Measurements from ENCODE around the gene SEMA3A.
A peak's percentile ranks its signal among the peaks of the same experiment; 100 is the strongest.
"Not testable (repeated sequence)": the region's sequence is repeated elsewhere in the genome, so short reads cannot be mapped to it uniquely, and the experiment has no call there.

SEMA3A gene

DNA sequence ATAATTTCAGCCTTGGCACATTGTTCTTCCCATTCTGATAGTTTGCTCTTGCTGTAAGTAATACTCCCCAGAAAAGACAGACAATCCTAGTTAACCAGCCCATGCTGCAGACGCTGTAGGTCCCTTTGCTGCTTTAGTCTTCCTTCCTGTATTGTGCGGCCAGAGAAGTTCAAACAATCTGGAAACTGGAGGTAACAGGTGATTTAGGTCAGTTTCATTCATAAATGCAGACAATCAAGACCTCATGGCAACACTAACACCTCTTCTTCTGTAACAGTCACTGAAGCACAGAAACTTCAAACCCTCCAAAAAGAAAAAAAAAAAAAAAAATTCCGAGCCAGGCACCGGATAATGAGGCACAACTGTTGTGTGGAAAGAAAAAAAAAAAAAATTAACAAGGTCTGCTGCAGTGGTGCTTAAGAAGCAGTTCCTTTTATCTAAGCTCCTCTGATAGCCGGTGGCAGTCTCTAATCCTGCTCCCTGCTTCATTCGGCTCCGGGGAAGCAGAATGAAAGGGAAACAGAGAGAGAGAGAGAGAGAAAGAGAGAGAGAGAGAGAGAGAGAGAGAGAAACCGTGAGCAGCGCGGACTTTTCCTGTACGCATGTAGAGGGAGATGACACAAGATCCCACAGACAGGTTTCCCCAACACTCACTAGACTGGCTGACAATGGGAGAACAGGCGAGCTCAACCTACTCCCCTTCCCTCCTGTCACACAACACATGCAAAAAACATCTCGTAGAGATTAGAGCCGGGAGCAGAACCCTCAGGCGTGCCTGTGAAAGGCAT lies at the start of gene SEMA3A:
Gene SEMA3A, minus strand, starts transcription at position 306 of the 788 bp plus-strand sequence. Its CDS starts 203 bp downstream, at position 103.
- peak; percentile 81 for DNase-seq

DNA sequence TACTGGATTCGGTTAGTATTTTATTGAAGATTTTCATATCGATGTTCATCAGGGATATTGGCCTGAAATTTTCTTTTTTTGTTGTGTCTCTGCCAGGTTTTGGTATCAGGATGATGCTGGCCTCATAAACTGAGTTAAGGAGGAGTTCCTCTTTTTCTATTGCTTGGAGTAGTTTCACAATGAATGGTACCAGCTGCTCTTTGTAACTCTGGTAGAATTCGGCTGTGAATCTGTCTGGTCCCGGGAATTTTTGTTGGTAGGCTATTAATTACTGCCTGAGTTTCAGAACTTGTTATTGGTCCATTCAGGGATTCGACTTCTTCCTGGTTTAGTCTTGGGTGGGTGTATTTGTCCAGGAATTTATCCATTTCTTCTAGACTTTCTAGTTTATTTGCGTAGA lies 48.4 kb upstream of the SEMA3A start:
- DNase-seq: not testable (repeated sequence)

DNA sequence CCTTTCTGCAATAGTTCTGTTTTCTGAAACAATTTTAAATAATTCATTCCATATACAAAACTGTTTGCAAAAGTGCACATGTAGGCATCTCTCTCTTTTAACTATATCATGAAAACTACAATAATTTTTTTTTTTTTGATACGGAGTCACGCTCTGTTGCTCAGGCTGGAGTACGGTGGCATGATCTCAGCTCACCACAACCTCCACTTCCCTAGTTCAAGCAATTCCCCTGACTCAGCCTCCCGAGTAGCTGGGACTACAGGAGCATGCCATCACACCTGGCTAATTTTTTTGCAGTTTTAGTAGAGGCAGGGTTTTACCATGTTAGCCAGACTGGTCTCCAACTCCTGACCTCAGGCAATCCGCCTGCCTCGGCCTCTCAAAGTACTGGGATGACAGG lies 44.0 kb upstream of the SEMA3A start:
- no peak for DNase-seq

DNA sequence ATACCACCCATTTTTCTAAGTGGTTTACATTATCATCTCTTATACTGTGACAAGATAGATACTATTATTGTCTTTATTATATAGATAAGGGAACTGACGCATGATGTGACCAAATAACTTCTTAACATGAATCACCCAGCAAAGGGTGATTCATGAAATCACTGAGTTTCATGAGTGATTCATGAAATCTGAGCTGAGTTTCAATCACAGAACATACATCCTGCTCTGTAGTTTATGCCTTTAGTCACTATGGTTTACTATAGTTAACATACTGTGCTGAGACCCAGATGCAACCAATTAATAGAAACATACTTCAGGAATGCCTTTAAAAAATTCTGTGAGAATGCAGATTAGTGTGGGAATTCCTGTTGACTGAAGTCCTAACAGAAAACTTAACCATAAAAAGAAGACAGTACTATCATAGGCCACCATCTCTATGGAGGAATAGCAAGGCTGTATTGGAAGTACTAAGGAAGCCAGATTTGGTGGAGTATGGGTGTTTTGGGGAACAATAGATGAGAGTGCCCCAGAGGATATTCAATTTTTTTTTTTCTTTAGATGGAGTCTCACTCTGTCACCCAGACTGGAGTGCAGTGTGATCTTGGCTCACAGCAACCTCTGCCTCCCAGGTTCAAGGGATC lies 43.1 kb upstream of the SEMA3A start:
- no peak for DNase-seq

DNA sequence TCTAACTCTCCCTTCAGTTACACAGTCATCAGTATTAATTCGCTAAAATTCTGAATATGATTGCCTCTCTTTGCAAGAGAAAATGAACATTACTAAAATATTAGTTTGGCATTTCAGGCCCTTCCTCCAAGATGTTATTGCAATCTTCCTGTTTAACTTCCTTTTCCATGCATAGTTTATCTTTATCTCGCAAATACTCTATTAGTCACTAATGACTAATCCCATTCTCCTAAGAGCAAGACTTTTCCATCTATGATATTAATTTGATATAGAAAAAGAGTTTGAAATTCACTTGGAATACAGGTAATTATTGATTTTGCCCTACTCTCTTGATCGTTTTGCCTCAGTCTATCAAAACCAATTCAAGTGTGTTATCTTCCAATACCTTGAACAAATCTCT lies 41.8 kb upstream of the SEMA3A start:
- no peak for DNase-seq

DNA sequence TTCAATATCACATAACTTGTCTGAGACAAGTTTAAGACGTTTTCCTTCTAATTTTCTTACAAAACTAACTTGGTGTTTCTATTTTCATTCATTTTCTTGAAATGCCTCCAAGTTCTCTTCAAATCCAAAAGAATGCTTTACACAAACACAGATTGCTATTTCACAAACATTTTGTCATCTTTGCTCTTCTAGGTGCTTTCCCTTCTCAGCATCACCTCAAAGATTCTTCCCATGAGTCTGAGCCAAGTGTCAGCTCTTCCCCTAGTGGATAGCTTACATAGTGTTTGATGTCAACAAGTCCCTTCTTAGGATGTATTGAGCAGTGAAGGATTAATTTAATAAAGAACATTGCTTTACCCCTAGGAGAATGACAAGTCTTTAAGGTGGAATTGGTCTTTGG lies 38.1 kb upstream of the SEMA3A start:
- DNase-seq: no peak

DNA sequence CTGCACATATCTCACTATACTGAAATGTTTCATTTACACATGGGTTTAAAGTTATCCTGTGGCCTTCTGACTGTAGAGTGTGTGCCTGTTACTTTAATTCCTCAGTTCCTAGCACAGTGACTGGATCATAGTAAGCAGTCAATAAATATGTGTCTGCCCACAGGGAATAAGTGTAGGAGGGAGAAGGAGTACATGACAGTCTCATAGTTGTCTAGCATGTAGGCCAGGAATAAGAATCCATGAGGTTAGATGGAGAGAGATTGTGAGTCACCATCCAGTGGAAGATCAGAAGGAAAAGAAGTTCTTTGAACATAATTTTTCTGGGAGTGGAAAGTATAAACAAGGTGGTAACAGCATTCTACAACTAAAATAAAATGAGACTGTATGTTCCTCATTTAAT lies 36.6 kb upstream of the SEMA3A start:
- DNase-seq: no peak

DNA sequence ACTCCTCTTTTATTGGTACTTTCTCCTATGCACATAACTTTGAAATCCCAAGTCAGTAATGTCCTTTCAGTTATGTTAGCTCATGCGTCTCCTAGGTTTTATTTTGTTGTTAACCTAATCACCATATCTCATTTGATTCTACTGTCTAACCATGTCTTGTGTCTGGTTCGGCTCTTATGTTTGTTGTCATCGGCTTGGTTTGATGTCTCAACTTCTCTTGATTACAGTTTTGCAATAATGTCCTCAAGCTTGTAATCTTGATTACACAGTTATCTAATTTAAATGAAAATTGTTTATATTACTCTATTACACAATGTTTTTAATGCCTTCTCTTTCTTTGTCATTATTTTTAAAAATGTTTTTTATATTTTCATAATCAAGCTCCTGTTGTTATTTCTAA lies 35.9 kb upstream of the SEMA3A start:
- no peak for DNase-seq

DNA sequence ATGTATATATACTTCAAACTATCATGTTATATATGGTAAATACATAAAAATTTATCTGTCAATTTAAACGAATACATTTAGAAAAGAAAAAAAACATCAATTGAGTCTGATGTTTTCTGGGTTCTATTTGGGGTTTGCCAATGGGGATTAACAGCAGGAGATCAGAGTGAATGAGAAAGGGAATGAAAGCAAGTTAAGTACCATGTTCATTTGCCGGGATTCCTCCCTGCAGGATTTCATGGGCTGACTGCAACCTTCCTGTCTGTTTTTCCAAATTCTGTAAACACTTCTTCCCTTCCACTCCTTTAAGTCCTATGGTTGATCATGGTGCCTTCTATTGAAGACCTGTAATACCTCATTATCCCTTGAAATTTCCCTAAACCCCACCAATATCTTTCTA lies 33.9 kb upstream of the SEMA3A start:
- no peak for DNase-seq

DNA sequence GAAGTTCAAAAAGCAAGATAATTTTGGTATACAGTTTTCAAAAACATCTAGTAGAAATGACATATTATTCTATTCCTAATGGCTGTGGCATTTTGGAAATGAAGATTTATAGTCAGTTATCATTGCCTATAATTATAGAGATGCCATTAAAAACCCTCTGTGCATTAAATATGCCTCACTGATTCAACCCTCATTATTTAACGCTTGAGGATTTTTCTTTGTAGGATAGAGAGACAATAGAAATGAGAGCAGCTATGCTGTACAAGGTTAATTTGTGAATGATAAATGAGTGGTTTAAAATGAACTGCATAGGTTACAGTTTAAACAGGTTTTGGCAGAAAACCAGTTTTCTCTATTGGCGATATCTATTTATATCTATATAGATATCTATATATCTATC lies 32.2 kb upstream of the SEMA3A start:
- DNase-seq: no peak

DNA sequence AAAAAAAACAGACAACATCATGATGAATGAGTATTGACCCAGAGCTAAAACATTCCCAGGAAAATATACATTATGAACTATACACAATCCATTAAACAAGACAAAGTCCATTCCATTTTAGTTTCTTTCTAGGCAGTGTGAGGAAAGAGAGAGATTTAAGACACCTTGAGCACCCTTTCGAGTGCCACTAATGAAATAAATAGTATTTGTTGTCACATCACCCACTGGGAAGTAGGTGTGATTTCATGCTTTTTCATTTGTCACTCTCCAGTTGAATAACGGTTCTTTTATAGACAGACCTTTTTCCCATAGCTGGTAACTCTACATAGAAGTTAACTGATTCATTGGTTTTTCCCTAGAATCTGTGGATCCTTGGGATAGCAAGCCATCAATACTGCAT lies 29.9 kb upstream of the SEMA3A start:
- no peak for DNase-seq

DNA sequence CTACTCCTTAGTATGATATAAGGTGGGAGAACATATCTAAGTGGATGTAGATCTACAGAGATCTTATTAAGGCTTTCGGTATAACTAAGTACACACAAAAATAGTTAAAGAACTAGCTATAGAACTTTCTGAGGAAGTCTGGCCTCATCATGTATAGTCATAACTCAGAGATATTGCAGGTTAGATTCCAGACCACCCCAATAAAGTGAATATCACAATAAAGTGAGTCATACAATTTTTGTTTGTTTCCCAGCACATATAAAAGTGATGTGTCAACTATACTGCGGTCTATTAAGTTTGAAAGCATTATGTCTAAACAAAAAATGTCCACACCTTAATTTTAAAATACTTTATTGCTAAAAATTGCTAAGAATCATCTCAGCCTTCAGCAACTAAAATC lies 24.7 kb upstream of the SEMA3A start:
- DNase-seq: no peak

DNA sequence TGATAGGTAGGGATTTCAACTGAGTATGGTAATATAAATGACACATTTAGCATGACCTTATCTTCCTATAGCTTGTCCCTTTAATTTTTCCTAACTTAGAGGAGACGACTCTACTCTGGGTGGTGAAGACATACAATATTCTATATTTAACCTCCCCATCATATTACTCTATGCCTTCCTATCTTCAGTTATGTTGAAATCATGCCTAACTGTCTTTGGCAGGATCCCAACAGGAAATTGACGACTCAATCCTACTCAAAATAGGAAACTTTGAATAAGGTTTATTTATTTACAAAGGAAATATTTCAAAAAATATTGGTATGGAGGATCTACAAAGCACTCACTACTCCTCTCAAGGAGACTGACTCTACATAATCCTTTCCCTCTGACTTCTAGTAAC lies 24.1 kb upstream of the SEMA3A start:
- DNase-seq: no peak

DNA sequence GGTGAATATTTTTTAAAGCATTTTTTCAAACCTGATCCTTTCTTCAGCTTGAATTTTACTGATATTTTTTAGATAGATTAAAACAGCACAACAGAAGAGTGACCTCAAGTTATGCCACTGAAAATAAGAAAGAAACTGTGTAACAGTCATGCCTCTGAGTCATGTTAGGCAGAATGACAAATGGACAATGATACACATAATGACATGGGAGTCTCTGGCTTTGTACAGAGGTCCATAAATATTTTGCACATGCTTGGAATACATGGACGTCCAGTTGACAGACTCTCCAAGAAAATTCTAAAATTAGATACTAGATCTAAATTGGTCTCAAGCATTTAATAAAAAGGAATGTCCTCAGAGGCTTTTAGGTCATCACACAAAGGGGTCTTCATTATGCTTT lies 21.9 kb upstream of the SEMA3A start:
- no peak for DNase-seq

DNA sequence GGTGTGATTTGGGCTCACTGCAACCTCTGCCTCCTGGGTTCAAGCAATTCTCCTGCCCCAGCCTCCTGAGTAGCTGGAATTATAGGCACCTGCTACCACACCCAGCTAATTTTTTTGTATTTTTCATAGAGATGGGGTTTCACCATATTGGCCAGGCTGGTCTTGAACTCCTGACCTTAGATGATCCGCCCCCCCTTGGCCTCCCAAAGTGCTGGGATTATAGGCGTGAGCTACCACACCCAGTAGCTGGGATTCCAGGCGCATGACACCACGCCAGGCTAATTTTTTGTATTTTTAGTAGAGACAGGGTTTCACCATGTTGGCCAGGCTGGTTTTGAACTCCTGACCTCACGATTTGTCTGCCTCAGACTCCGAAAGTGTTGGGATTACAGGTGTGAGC lies 20.2 kb upstream of the SEMA3A start:
- not testable (repeated sequence) for DNase-seq

DNA sequence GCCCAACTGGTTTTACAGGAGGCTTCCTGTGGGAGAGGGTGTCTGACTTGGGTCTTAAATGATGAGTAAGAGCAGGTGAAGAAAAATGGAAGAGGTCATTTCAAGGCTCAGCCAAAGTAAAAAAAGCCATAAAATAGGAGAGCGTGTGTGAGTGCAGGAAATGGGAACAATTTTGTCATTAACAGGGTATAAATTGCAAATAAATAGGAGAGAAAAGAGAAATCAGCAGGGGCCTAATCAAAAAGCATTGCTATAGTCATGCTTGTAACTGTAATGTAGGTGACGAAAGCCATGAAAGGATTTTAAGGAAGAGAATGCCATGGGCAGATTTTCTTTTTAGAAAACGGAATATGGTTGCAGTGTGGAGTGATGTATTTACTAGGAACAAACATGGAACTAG lies 15.7 kb upstream of the SEMA3A start:
- no peak for DNase-seq

DNA sequence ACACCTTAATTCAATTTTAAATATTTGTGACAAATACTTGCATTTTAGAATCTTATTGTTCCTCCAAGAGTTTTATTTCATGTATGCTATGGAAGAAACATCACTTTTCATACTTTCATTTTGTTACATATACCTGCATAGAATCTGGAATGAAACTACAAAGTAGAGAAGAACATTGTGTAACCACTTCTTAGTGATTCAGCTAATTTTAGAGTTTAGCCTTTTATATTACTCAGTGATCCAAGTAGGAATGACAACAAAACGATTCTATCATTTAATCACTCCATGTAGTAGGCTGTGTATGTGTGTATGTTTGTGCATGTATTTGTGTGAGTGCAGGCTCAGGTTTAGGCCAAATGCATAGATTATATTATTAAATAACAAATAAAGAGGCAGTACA lies 14.4 kb upstream of the SEMA3A start:
- no peak for DNase-seq

DNA sequence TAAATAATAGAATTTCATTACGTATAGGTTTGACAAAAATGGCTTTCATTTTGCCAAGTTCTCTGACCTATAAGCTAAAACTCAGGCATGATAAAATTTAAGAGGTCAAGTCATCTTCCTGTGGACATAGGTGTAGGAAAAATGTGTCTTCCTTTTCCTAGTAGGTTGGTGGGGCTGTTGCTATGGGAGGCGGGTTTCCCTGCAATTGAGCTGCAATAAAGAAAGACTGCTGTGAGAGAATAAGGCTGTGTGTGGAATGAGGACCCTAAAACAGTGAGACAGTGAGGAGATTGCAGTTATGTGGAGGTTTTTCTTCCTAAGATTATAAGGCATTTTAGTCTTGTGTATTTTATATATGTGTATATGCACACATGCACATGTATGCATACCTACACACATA lies 13.0 kb upstream of the SEMA3A start:
- no peak for DNase-seq

DNA sequence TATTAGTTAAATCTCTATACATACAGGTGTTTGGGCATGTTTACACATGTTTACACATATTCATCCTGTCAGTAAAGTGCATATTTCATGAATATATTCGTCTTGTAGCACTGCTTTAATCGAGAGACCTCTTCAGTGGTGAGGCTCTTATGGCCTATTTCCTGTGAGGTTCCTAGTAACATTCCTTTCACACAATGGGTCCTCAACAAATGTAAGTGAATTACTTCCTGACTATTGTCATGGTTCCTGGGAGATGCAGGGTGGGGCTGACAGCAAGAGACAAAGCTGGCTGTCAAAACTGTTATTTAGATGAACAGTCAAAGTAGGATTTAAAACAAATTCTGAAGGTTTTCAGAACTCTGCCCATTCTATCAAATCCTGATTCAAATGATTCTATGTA lies 12.4 kb upstream of the SEMA3A start:
- no peak for DNase-seq

DNA sequence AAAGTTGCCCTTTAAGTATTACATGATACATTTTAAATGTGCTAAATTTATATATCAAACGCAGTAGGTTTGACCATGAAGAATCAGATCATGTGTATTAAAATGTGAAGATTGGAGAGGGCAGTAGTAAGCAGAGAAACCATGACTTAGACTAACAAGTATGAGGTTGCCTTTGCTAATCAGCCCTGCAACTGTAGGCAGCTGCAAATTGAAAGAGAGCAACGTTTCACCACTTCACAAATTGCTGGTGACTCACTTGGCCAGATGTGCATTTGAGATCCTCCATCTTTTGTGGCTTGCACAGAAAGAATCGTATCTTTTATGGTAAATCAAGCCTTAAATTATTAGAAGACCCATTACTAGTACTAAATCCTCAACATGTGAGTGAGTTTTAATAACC lies 10.1 kb upstream of the SEMA3A start:
- no peak for DNase-seq

DNA sequence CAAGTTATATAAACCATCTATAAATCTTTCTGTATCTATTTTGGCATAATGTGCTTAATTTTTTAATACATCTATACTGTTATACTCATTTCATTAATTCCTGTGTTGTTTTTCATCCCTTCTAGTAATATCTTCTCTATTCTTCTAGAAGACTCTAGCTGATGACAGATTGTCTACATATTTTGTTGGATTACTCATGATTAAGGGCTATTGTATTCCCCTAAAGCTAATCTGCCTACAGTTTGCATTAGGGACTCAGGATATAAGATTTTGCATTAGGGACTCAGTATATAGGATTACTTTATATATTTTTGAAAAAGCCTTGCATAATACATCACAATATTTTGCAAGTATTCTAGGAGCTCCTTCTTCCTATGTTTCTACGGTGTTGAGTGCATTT lies 8.3 kb upstream of the SEMA3A start:
- DNase-seq: no peak

DNA sequence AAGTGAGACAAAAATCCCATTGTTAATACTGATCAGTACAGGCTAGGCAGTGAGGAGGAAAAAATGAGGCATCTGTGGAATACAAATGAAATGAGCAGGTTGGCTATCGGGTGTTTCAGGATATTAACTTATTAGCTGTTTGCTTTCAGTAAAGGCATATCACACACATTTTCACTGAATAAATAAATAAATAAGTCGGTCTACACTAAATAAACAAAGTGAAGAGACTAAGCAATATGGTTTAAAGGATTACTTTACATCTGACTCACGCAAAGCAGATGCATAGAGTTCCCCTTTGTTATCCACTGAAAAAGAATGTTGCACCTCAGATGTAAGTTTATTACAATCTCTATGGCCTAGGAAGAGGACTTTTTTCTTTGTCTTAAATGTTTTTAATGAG lies 6.3 kb upstream of the SEMA3A start:
- no peak for DNase-seq

DNA sequence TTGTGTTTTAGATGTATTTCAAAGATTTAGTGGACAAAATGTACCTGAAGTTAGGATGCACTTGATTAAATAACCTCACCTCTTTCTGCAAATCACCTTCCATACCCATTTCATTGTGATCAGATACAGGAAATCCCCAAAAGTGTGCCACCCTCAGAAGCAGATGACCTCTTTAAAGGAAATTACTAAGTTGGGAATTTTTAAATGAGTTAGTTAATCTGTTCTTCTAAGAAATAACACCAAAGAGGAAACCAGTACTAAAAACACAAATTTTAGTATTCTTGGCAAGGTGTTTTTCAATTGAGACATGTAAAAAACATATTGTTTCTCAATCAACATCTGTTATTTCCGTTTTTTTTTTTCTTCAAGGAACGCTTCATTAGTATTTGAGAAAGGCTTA lies 4.6 kb upstream of the SEMA3A start:
- DNase-seq: no peak

DNA sequence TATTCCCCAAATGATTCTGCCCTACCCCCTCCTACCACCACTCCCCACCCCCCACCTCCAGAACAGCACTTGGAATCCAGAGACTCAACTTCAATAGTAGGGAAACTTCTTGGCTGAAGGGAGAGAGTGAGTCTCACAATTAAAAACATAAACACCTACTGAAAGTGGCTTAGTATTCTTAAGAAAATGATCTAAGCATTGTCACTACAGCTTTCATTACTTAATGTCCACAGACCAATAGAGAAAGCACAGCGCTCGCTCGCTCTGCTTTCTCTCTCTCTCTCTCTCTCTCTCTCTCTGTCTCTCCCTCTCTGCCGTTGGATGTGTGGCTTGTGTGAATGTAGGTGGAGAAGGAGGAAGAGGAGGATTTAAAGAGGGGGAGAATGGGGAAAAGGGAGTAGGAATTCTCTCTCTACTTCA lies 1.5 kb upstream of the SEMA3A start:
- DNase-seq: no peak
